Neural crest cell (in vitro differentiated cells): ENCODE measurements around the gene CNIH3. TPM values are rescaled to one million over a fixed set of nuclear protein-coding genes. Genes with fewer than 3 reads are reported as not detected.

Experiments
- DNase-seq: peaks from one replicate; pipeline ENCODE4 v3.0.0; 2021; ENCODE audit warnings: low read depth, mixed read lengths, low spot score
- H3K27ac Mint-ChIP-seq: one replicate; pipeline ENCODE4 v1.8.0; 2021; ENCODE audit warnings: mild to moderate bottlenecking, mixed read lengths; ENCODE audit not compliant: unreplicated experiment
- H3K27me3 Mint-ChIP-seq: 2 replicates; pipeline ENCODE4 v1.8.0; 2021; ENCODE audit warnings: low read depth, mild to moderate bottlenecking, mixed read lengths
- H3K36me3 Mint-ChIP-seq: 2 replicates; pipeline ENCODE4 v1.8.0; 2021; ENCODE audit warnings: low read depth, mild to moderate bottlenecking, mixed read lengths
- H3K4me1 Mint-ChIP-seq: 2 replicates; pipeline ENCODE4 v1.8.0; 2021; ENCODE audit warnings: mixed read lengths
- H3K4me3 Mint-ChIP-seq: one replicate; pipeline ENCODE4 v1.8.0; 2021; ENCODE audit warnings: mild to moderate bottlenecking, mixed read lengths
- H3K9me3 Mint-ChIP-seq: 2 replicates; pipeline ENCODE4 v1.8.0; 2021; ENCODE audit warnings: mixed read lengths
- total RNA-seq: library from RNA; stranded (reverse); gene quantifications from 2 replicates; pipeline ENCODE4 v1.2.1, GENCODE V29; 2021
- TF ChIP-seq, protein P1 (sequence below): fragments of 200-600 bp; sonication (generic); conservative IDR thresholded peaks from 2 replicates; pipeline ENCODE4 v1.5.0; 2021; ENCODE audit warnings: antibody characterized with exemption, mild to moderate bottlenecking

The CNIH3 gene
- total RNA-seq, 1 donor from 2014 or later = 3.8 TPM

DNA sequence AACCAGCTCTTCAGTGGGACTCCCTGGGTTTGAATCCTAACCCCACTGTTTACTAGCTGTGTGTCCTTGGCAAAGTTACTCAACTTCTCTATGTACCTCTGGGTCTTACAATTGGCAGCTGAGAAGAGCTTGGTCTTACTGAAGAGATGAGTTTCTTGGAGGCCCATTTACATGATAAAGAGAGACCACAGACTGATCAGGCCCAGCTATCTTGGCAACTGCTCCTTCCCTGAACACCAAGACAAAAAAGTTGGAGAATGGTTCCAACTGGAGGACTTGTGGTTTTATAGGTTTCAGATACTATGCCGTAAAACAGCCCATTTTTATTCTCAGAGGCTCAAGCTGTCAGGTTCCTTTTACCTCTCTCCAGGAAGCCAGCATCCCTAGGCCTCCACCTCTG lies 24.8 kb upstream of the CNIH3 start:
- H3K36me3 Mint-ChIP-seq = no peaks in the 10 kb centered on the region
- H3K4me1 Mint-ChIP-seq = peaks cover 30% of the 10 kb centered on the region
- no peaks in the 10 kb centered on the region for H3K27me3 Mint-ChIP-seq
- peak overlapping the region; percentile 22 for H3K27ac Mint-ChIP-seq
- no peak for DNase-seq
- TF ChIP-seq, protein P1, sequence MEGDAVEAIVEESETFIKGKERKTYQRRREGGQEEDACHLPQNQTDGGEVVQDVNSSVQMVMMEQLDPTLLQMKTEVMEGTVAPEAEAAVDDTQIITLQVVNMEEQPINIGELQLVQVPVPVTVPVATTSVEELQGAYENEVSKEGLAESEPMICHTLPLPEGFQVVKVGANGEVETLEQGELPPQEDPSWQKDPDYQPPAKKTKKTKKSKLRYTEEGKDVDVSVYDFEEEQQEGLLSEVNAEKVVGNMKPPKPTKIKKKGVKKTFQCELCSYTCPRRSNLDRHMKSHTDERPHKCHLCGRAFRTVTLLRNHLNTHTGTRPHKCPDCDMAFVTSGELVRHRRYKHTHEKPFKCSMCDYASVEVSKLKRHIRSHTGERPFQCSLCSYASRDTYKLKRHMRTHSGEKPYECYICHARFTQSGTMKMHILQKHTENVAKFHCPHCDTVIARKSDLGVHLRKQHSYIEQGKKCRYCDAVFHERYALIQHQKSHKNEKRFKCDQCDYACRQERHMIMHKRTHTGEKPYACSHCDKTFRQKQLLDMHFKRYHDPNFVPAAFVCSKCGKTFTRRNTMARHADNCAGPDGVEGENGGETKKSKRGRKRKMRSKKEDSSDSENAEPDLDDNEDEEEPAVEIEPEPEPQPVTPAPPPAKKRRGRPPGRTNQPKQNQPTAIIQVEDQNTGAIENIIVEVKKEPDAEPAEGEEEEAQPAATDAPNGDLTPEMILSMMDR = no peak
- peaks cover 2% of the 10 kb centered on the region for H3K9me3 Mint-ChIP-seq
- H3K4me3 Mint-ChIP-seq = no peak overlapping the region

DNA sequence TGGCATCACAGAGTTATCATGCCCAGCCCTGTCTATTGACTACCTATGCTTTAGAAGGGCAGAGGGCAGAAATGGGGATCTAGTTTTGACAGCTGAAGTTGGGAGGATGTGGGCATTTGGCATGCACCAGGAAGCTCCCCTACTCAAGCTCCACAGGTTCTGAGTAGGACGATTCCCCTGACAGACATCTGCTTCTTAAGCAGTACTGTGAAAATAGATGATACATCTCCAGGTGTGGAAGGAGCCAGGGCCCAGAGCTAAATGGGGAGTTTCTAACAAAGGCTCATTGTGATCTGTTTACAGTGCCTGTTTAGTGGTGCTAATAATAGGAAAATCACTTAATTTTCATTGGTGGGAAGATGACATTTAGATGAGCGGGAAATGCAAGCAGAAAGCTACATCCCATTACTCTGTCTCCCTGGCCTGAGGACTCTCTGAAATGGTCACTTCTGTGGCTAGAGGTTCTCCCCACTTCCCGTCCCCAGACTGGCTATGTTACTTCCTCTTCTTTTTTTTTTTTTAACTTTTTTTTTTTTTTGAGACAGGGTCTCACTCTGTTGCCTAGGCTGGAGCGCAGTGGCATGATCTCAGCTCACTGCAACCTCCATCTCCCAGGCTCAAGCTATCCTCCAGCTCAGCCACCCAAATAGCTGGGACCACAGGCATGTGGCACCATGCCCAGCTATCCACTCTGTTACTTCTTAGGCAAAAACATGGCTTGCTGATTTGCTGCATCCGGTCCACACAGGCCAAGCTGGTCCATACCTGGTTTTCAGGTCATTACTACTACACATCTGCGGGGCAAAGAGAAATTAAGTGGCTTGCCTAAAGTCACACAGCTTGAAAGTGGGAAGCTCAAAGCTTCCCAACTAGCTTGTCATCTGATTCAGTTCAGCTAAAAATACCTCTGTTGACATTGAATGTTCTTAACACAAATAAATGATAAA lies 23.2 kb upstream of the CNIH3 start:
- no peak for DNase-seq

DNA sequence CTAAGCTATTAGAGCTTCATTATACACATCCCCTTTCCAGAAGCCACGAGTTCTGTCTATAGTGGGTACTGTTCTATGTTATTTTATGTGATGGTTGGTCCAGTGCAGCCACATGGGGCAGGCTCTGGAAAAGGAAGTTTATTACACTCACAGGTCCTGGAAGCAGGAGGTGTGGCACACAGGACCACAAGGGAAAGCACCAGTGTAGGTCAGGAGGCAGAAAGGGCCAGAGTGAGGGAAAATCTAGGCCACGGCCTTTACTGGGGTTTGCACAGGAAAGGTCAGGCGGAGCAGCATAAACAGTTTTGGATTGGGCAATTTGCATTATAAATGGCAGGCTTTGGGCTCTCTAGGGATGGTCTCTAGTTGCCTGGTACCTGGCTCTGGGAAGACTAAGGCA lies 21.8 kb upstream of the CNIH3 start:
- Mint-ChIP-seq H3K27me3 (no peaks in the 10 kb centered on the region), H3K4me1 (peaks cover 16% of the 10 kb centered on the region), H3K9me3 (no peaks in the 10 kb centered on the region), H3K27ac (no peak overlapping the region), H3K4me3 (no peak overlapping the region), H3K36me3 (no peaks in the 10 kb centered on the region)
- TF ChIP-seq, protein P1 = no peak
- no peak for DNase-seq

More for the DNA sequence above, 23.2 kb upstream of the CNIH3 start:
- H3K4me1 Mint-ChIP-seq = peaks cover 30% of the 10 kb centered on the region
- H3K9me3 Mint-ChIP-seq = no peaks in the 10 kb centered on the region
- no peak overlapping the region for H3K4me3 Mint-ChIP-seq
- no peaks in the 10 kb centered on the region for H3K36me3 Mint-ChIP-seq
- TF ChIP-seq, protein P1 = no peak
- no peak overlapping the region for H3K27ac Mint-ChIP-seq
- H3K27me3 Mint-ChIP-seq = no peaks in the 10 kb centered on the region

DNA sequence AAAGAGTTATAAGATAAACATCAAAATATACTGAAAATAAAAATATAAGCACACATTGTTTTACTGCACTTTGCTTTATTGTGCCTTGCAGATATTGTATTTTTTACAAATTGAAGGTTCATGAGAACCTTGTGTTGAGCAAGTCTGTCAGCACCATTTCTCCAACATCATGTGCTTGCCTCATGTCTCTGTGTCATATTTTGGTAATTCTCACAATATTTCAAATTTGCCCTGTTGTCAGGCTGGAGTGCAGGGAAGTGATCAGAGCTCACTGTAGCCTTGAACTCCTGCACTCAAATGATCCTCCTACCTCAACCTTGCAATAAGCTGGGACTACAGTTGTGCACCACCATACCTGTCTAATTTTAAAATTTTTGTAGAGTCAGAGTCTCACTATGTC lies 21.3 kb upstream of the CNIH3 start:
- DNase-seq = no peak
- Mint-ChIP-seq H3K4me1 (peaks cover 14% of the 10 kb centered on the region), H3K9me3 (no peaks in the 10 kb centered on the region), H3K27me3 (no peaks in the 10 kb centered on the region), H3K36me3 (no peaks in the 10 kb centered on the region), H3K27ac (no peak overlapping the region), H3K4me3 (no peak overlapping the region)
- TF ChIP-seq, protein P1 = no peak

DNA sequence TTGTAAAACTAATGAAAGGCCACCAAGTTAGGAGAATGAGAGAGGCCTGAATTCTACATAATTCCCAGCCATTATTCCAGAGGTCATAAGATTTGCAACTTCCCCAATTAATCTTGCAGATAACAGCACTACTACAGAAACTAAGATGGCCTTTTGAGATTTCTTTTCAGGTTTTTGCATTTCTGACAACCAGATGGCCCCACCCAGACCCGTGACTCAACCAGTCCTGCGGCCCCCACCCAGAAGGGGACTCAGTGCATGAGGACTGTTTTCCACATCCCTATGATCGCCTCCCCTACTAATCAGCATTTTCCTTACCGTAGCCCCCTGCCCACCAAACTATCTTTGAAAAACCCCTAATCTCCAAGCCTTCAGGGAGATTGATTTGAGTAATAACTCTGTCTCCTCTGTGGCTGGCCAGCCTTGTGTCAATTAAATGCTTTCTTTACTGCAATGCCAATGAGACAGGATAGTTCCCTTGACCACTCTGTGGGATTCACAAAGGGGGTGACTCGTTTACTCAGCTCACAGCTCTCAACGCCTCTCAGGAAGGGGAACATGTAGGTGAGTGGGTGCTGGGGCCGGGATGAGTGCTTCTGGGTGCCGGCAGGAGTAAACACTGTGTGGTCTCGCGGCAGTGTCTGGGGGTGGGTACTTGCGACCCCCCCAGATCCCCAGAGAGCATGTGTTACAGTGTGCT lies 10.5 kb upstream of the CNIH3 start:
- Mint-ChIP-seq H3K27ac (no peak overlapping the region), H3K9me3 (peaks cover 8% of the 10 kb centered on the region), H3K4me3 (no peak overlapping the region), H3K4me1 (no peaks in the 10 kb centered on the region), H3K27me3 (no peaks in the 10 kb centered on the region), H3K36me3 (no peaks in the 10 kb centered on the region)
- TF ChIP-seq, protein P1 = no peak
- no peak for DNase-seq
